NB4 (cell line): Measurements from ENCODE around the gene NXF1.

Experiments used
- DNase-seq: peaks from one replicate; pipeline ENCODE4 v3.0.0; 2010; ENCODE audit warnings: low read depth
- H3K4me3 ChIP-seq: one replicate; pipeline ENCODE4 v1.5.1; 2011; ENCODE audit warnings: mild to moderate bottlenecking, low read depth, low read length, moderate library complexity
- MYC ChIP-seq: IDR thresholded peaks from 2 replicates; pipeline ENCODE4 v1.6.1; 2011; ENCODE audit warnings: low read depth, low read length
- POLR2A ChIP-seq: IDR thresholded peaks from 2 replicates; pipeline ENCODE4 v1.6.1; 2011; ENCODE audit warnings: mild to moderate bottlenecking; ENCODE audit not compliant: insufficient read length; ENCODE audit errors: extremely low read depth
- TF ChIP-seq, protein P1 (sequence below): IDR thresholded peaks from 2 replicates; pipeline ENCODE4 v1.6.1; 2011; ENCODE audit warnings: low read depth, low read length
- TF ChIP-seq, protein P2 (sequence below): IDR thresholded peaks from one replicate; pipeline ENCODE4 v1.5.1; 2012; ENCODE audit warnings: low read depth, low read length

The NXF1 gene

DNA sequence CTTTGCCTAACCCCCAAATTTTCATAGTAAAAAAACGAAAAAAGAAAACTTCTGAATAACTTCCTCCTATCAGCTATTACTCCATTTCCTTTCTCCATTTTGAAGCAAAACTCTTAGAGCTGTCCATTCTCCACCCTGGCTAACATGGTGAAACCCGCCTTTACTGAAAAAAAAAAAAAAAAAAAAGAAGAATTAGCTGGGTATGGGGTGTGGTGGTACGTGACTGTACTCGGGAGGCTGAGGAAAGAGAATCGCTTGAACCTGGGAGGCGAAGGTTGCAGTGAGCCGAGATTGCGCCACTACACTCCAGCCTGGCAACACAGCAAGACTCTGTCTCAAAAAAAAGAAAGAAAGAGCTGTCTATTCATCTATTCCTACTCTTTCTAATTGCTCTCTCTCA lies 11.3 kb upstream of the NXF1 start:
- TF ChIP-seq, protein P1, sequence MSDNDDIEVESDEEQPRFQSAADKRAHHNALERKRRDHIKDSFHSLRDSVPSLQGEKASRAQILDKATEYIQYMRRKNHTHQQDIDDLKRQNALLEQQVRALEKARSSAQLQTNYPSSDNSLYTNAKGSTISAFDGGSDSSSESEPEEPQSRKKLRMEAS: no peak
- no peak for TF ChIP-seq POLR2A
- peak; percentile 63 for DNase-seq
- no peak overlapping the region for H3K4me3 ChIP-seq

DNA sequence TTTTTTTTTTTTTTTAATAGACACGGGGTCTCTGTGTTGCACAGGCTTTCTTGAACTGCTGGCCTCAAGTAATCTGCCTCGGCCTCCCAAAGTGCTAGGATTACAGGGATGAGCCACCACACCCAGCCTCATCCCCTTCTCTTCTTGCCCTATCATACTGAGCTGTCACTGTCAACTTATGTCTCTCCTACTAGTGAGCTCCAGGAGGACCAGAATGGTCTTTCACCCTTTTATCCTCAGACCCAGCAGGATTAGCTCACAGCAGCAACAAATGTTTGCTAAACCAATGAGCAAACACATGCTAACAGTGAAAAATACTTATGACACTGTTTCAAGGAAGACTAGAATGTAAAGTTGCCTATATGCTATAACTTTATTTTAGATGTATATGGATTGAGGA lies 6.4 kb upstream of the NXF1 start:
- TF ChIP-seq, protein P2, sequence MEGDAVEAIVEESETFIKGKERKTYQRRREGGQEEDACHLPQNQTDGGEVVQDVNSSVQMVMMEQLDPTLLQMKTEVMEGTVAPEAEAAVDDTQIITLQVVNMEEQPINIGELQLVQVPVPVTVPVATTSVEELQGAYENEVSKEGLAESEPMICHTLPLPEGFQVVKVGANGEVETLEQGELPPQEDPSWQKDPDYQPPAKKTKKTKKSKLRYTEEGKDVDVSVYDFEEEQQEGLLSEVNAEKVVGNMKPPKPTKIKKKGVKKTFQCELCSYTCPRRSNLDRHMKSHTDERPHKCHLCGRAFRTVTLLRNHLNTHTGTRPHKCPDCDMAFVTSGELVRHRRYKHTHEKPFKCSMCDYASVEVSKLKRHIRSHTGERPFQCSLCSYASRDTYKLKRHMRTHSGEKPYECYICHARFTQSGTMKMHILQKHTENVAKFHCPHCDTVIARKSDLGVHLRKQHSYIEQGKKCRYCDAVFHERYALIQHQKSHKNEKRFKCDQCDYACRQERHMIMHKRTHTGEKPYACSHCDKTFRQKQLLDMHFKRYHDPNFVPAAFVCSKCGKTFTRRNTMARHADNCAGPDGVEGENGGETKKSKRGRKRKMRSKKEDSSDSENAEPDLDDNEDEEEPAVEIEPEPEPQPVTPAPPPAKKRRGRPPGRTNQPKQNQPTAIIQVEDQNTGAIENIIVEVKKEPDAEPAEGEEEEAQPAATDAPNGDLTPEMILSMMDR: no peak
- TF ChIP-seq POLR2A (no peak), MYC (no peak)
- TF ChIP-seq, protein P1: no peak
- no peak for DNase-seq
- H3K4me3 ChIP-seq: no peak overlapping the region

DNA sequence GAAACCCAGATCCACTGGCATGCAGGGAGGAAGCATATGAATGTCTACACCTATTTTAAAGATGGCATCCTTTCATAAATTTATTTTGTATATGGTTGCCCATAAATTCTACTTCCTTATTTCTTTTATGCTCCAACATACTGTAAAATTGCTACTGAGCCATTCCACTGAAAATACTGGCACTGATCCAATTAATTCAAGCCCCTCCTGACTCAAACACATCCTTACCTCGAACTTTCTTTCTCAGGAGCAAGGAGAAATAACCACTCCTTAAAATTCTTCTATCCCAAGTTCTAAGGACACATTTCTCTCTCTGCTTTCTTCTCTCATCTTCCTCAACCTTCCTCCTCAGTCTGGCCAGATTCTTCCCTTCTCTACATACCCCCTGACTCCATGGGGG lies 5.5 kb upstream of the NXF1 start:
- TF ChIP-seq MYC (no peak), POLR2A (no peak)
- TF ChIP-seq, protein P2: no peak
- TF ChIP-seq, protein P1: no peak
- no peak overlapping the region for H3K4me3 ChIP-seq
- DNase-seq: no peak

DNA sequence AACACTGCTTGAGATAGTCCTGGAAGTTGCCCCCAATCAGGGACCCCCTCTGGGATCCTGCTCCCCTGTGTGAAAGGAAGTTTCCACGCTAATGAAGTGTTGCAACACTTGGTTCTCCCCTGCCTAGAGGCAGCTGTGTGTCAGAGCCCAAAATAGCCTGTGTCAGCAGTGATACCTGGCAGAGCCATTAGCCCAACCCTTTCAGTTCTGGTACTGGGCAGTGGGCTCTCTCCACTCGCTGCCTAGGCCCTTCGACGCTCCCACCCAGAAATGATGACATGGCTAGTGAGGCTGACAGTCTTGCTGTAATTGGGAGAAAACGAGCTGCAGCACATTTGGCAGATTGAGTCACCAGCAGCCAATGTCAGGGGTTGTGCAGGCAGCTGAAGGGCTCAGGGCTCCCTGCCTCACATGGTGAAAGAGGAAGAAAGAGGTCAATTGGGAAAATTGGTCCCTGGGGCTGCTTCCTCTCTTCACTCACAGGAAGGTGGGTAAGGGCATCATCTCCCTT lies 1.4 kb upstream of the NXF1 start:
- DNase-seq: peak; percentile 91
- H3K4me3 ChIP-seq: peak overlapping the region; percentile 79
- TF ChIP-seq, protein P1: peak; percentile 23; the same call in 1 of the 2 replicates
- TF ChIP-seq POLR2A: no peak

DNA sequence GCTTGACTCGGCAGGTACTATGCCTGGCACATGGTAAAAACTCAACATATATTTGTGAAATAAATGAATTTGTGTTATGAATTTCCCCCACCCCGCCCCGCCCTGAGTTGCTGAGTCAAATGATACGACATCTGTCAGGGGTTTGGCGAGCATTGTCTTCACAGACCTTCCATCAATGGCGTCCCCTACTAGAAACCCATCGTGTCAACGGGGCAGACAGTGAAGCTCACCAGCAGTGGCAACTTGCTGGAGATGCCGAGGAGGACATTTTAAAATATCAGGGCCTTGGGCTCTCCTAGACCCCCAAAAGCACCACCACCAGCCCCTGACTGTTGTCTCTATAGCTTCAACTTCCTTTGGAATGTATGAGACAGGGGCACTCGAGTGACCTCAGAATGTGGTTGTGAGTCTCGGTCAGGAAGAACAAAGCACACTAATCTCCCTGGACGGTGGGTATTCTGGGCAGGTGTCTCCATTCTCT lies 761 bp upstream of the NXF1 start:
- TF ChIP-seq, protein P1: no peak
- TF ChIP-seq, protein P2: no peak
- TF ChIP-seq POLR2A: no peak
- no peak for TF ChIP-seq MYC
- peak; percentile 56 for DNase-seq
- peak overlapping the region; percentile 79 for H3K4me3 ChIP-seq

DNA sequence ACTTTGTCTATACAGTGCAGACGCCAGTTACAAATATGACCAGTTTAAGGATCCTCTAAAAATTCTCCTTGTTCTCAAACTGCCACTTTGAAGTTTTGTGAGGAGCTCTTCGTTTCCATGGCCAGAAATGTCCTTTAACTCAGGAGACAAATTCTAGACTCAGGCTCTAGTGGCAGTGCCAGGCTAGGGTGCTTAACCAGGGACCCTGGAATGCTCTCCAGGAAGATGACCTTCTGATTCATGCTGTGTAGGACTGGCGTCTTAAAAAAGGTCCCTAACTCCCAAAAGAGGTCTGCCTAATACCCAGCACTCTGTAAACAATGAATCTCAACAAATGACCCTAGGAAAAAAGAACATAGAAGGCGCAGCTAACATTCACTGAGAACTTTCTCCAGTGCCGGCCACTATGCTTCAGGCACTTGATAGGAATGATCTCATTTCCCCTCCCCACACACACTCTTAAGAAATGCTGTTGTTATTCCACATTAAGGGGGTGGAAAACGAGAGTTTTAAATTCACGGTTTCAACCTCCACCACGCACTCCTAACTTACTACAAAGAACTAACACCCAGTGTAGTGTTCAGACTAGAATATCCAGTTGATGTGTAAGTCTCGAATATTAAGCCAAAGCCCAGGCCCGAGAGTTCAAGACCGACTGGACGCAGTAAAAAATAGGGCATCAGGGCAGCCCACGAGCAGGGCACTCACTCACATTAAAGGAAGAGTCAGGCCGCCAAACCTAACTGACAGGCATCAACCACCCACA lies 747 bp downstream of the NXF1 start:
- peak; percentile 40 for DNase-seq
- peak overlapping the region; percentile 94 for H3K4me3 ChIP-seq
- TF ChIP-seq MYC (no peak), POLR2A (no peak)
- TF ChIP-seq, protein P2: no peak
- TF ChIP-seq, protein P1: no peak
